Ascending aorta (tissue), 2 donors: ENCODE measurements around the gene TRIP10. TPM values are rescaled to one million over a fixed set of nuclear protein-coding genes. Genes with fewer than 3 reads are reported as not detected.
"Not testable (repeated sequence)": the region's sequence is repeated elsewhere in the genome, so short reads cannot be mapped to it uniquely, and the experiment has no call there.

Experiments
- DNase-seq, 2 donors: peaks; one replicate each; pipeline ENCODE4 v3.0.0-alpha.2; 2019; ENCODE audit warnings: low spot score in 2 of 2
- H3K27ac ChIP-seq, 2 donors: fragments of 200-600 bp; sonication (generic); one replicate each; pipeline ENCODE4 v1.5.1; 2016 to 2017; ENCODE audit warnings: mild to moderate bottlenecking in 1 of 2
- H3K27me3 ChIP-seq: fragments of 200-600 bp; sonication (generic); one replicate; pipeline ENCODE4 v1.5.1; 2017
- H3K36me3 ChIP-seq, 2 donors: fragments of 200-600 bp; sonication (generic); one replicate each; pipeline ENCODE4 v1.5.1; 2016
- H3K4me1 ChIP-seq, 2 donors: fragments of 200-600 bp; sonication (generic); one replicate each; pipeline ENCODE4 v1.5.1; 2016 to 2017; ENCODE audit warnings: mild to moderate bottlenecking in 1 of 2
- H3K4me3 ChIP-seq, 2 donors: fragments of 200-600 bp; sonication (generic); one replicate each; pipeline ENCODE4 v1.5.1; 2016 to 2017; ENCODE audit warnings: mild to moderate bottlenecking in 1 of 2
- H3K9me3 ChIP-seq, 2 donors: fragments of 200-600 bp; sonication (generic); one replicate each; pipeline ENCODE4 v1.5.1; 2016
- intact Hi-C: fragments of 100-400 bp; cut with DNase I; formaldehyde crosslinking; loops from one replicate; pipeline ENCODE4 v1.15.1; 2023
- total RNA-seq: library from RNA; depleted of rRNA; stranded (reverse); fragments of >200 nt; gene quantifications from one replicate; pipeline ENCODE4 v1.1.0, GENCODE V29; 2016
- TF ChIP-seq, protein P1 (sequence below), 3 experiments: fragments of 200-600 bp in 2 of 3; fragments of 450-650 bp in 1 of 3; sonication (generic) in 2 of 3; IDR thresholded peaks; one replicate each; pipeline ENCODE4 v1.5.1; 2016 to 2019; ENCODE audit warnings: antibody characterized with exemption in 3 of 3, mild to moderate bottlenecking in 1 of 3, moderate library complexity in 1 of 3

Gene TRIP10
- total RNA-seq, 1 donor from 2014 or later = 109 TPM

DNA sequence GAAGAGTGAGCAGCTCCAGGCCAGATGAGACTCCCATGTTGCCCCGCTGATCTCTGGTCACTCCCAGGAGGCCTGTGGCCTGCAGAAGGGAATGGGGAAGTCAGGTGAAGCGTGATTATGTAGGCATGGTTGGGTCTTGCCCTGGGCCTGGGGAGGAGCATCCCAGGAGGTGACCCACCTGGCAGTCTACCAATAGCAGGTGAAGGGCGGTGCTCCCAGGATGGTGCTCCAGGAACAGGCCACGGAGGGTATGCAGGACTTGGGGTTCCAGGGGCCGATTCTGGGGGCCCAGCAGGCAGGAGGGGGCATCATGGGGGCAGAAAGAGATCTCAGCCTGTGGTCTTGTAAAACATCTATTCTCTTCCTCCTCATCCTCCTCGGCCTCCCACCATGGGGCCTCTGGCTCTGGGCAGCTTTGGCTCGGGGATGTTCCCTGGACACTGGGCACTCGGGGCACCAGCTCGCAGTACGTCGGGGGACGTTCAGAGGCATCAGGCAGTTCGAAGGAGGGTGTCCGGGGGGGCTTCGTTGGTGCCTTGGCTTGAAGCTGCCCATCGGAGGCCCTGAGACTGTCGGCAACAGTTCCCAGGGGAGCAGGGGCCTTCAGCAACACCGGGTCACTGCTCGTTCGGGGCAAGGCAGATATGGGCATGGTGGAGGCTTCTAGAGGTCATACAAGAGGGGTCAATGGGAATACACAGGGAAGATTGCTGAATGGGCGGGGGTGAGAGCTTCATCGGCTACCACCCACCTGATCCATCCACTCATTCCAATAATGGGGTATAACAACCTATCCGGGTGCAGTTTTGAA lies 15.4 kb downstream of the TRIP10 start:
- intact Hi-C loops = loop anchor here (5.0 kb wide), 1 partner anchor 107 kb away; no protein-coding TSS in a partner anchor
- no peak overlapping the region for H3K27ac ChIP-seq
- TF ChIP-seq, protein P1, sequence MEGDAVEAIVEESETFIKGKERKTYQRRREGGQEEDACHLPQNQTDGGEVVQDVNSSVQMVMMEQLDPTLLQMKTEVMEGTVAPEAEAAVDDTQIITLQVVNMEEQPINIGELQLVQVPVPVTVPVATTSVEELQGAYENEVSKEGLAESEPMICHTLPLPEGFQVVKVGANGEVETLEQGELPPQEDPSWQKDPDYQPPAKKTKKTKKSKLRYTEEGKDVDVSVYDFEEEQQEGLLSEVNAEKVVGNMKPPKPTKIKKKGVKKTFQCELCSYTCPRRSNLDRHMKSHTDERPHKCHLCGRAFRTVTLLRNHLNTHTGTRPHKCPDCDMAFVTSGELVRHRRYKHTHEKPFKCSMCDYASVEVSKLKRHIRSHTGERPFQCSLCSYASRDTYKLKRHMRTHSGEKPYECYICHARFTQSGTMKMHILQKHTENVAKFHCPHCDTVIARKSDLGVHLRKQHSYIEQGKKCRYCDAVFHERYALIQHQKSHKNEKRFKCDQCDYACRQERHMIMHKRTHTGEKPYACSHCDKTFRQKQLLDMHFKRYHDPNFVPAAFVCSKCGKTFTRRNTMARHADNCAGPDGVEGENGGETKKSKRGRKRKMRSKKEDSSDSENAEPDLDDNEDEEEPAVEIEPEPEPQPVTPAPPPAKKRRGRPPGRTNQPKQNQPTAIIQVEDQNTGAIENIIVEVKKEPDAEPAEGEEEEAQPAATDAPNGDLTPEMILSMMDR (IDR thresholded peaks at IDR 0.05) = no peak
- H3K4me3 ChIP-seq = no peak overlapping the region
- H3K4me1 ChIP-seq = peaks cover 0 to 8% of the 10 kb centered on the region in 2 donors
- H3K27me3 ChIP-seq = no peaks in the 10 kb centered on the region
- H3K9me3 ChIP-seq = no peaks in the 10 kb centered on the region
- no peak for DNase-seq
- peaks cover 25% of the 10 kb centered on the region in 2 donors for H3K36me3 ChIP-seq

DNA sequence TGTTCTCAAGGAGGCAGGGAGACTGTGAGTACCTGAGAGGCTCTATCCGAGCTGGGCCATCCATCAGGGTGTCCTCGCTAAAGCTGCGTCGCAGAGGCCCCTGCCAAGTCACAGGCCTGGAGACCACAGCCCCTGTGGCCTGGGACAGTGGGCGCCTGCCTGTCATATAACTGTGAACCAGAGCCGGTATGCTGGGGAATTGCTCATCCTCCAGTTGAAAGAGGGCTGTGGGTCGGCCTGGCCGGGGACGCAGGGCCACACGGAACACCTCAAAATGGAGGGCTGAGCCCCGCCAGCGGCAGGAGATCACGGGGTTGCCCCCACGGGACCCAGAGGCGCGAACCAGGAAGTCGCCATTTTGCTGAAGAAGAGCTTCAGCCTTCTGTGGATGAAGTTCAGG lies 21.1 kb downstream of the TRIP10 start:
- Histone ChIP-seq H3K36me3 (no peaks in the 10 kb centered on the region), H3K27me3 (no peaks in the 10 kb centered on the region), H3K4me3 (no peak overlapping the region), H3K9me3 (no peaks in the 10 kb centered on the region), H3K4me1 (no peaks in the 10 kb centered on the region), H3K27ac (no peak overlapping the region)
- DNase-seq = no peak
- intact Hi-C loops = no loop called here
- TF ChIP-seq, protein P1 (IDR thresholded peaks at IDR 0.05) = no peak

DNA sequence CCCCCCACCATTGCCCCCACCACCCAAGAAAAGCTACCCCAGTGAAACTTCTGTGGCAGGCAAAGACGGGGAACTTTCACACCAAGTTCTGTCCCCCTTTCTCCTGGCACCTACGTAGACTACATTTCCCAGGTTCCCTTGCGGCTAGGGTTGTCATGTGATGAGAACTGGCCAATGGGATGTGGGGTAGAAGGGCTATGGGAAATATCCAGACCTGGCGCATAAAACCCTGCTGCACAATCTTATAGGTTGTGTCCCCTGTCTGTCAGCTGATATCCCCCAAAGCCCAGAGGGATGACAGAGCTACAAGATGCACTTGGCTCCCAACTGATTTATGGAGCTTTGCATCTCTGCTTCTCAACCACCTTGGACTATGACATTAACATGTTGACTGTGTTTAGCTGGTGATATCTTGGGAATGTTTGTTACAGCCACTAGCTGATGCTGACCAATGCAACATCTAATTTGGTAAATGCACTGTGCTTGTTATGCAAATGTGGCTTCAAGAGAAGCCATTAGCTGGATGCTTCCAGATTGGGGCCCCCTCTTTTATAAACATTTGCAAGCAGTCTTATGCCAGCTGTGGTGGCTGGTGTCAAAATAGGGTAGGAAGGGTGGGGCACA lies 21.7 kb downstream of the TRIP10 start:
- no peaks in the 10 kb centered on the region for H3K27me3 ChIP-seq
- no peak overlapping the region for H3K27ac ChIP-seq
- H3K9me3 ChIP-seq = no peaks in the 10 kb centered on the region
- H3K4me3 ChIP-seq = no peak overlapping the region
- intact Hi-C loops = no loop called here
- DNase-seq = no peak
- H3K36me3 ChIP-seq = no peaks in the 10 kb centered on the region
- no peaks in the 10 kb centered on the region for H3K4me1 ChIP-seq
- TF ChIP-seq, protein P1 (IDR thresholded peaks at IDR 0.05) = no peak

DNA sequence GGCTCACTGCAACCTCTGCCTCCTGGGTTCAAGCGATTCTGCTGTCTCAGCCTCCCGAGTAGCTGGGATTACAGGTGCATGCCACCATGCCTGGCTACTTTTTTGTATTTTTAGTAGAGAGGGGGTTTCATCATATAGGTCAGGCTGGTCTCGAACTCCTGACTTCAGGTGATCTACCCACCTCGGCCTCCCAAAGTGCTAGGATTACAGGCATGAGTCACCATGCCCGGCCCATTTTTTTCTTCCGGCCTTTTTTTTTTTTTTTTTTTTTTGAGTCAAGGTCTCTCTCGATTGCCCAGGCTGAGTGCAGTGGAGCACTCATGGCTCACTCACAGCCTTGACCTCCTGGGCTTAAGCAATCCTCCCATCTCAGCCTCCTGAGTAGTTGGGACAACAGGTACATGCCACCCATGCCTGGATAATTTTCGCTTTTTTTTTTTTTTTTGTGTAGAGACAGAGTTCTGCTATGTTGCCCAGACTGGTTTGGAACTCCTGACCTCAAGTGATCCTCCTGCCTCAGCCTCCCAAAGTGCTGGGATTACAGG lies 22.8 kb downstream of the TRIP10 start:
- DNase-seq, H3K27ac ChIP-seq, H3K4me1 ChIP-seq, H3K9me3 ChIP-seq, intact Hi-C loops, H3K4me3 ChIP-seq, H3K27me3 ChIP-seq, H3K36me3 ChIP-seq: not testable (repeated sequence)

DNA sequence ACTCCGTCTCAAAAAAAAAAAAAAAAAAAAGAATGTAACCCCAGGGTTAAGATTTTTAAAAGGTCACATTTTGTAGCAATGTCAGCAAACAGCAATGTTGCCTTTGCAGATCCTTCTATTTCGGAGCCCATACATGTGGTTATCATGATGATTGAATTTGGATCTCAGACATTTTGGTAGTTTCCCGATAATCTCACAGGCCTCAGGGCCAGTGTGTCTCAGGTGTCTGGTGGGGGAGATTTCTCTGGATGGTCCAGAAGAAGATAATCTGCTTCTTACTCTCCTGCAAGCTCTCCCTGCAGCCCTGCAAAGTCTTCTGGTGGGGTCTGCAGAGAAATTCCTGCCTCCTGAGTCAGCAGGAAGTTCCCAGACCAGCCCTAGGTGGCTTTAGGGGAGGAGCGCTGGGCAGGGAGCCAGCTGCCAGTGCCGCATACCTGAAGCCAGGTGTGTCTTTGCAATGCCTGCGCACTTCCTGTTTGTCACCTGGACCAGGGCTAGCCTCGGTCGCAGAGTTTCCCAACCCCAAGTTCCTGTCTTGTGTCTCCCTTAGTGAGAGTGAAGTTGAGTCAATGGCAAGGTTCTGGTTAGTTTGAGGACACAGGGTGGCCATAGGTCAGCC lies 26.4 kb downstream of the TRIP10 start:
- no peak overlapping the region for H3K4me3 ChIP-seq
- H3K9me3 ChIP-seq = no peaks in the 10 kb centered on the region
- DNase-seq = no peak
- H3K27ac ChIP-seq = no peak overlapping the region
- TF ChIP-seq, protein P1 (IDR thresholded peaks at IDR 0.05) = no peak
- H3K27me3 ChIP-seq = no peaks in the 10 kb centered on the region
- no peaks in the 10 kb centered on the region for H3K36me3 ChIP-seq
- intact Hi-C loops = no loop called here
- peaks cover 0 to 5% of the 10 kb centered on the region in 2 donors for H3K4me1 ChIP-seq
